Hepatocyte (in vitro differentiated cells): Measurements from ENCODE around the gene CLINT1.
"Not testable (repeated sequence)": the region's sequence is repeated elsewhere in the genome, so short reads cannot be mapped to it uniquely, and the experiment has no call there.

Experiments used
- CTCF ChIP-seq: fragments of 200-600 bp; sonication (generic); IDR thresholded peaks from 2 replicates; pipeline ENCODE4 v1.5.1; 2016; ENCODE audit warnings: antibody characterized with exemption, mild to moderate bottlenecking; ENCODE audit not compliant: poor library complexity
- EZH2 ChIP-seq: fragments of 200-600 bp; sonication (generic); IDR thresholded peaks from 2 replicates; pipeline ENCODE4 v1.6.1; 2016; ENCODE audit warnings: antibody characterized with exemption, mild to moderate bottlenecking, borderline replicate concordance

- not testable (repeated sequence) for TF ChIP-seq CTCF, EZH2
Observed at GRCh38 chr5:157881498-157881897, 22.6 kb upstream of the CLINT1 start.
